Heart left ventricle (tissue), 13 donors: ENCODE results near the gene FAM149B1.

Source experiments
- CTCF ChIP-seq, 12 donors: fragments of 200-600 bp; sonication (generic) in 4 of 12; IDR thresholded peaks; one replicate each; pipeline versions ENCODE4 v1.5.0 to v1.8.0; 2018 to 2022; ENCODE audit warnings: antibody characterized with exemption in 12 of 12, mild to moderate bottlenecking in 5 of 12
- POLR2A ChIP-seq, 2 donors: fragments of 450-650 bp; IDR thresholded peaks; one replicate each; pipeline ENCODE4 v1.6.1; 2017; ENCODE audit warnings: antibody characterized with exemption in 2 of 2, mild to moderate bottlenecking in 2 of 2, moderate library complexity in 2 of 2
- donor health status: ischemic (EF 13 %, LVEDD 7.1; RV severe dilation, severe dysfunction).
- donor health status: DM: no; HTN: yes; CAD: no.
- donor health status: DM: no; HTN: no; CAD: no.
- donor health status: ischemic (EF 25% LVEDD 6.9; RV normal size, moderate dysfunction).
- donor health status: ischemic (EF 25% LVEDD 5.7; RV mildly dilated, moderate dysfunction).
- donor health status: ischemic (EF 35%, LVEDD 5.7; RV mildly dilated, moderate dysfunction).
- donor health status: nonischemic (EF 11% LVEDD 7.7; RV severe dilation, severe dysfunction).
- donor health status: DM: yes; HTN: yes; CAD: no.
- donor health status: PGD.
- donor health status: ischemic (EF 29% LVEDD 5.4; RV normal size, mild dysfunction).
- donor health status: nonischemic (EF 23%, LVEDD 6.1; RV moderate dilation, normal function).

- no peak for TF ChIP-seq CTCF (IDR thresholded peaks at IDR 0.05)
- TF ChIP-seq POLR2A (IDR thresholded peaks at IDR 0.05), result no peak
These were observed 28.7 kb upstream of the FAM149B1 start for GRCh38 chr10:73139251-73139650.
